Uterus (tissue), 4 donors: ENCODE measurements around the gene C1QA. TPM values are rescaled to one million over a fixed set of nuclear protein-coding genes. Genes with fewer than 3 reads are reported as not detected.

Experiments
- DNase-seq, 2 donors: peaks; one replicate each; pipeline ENCODE4 v3.0.0-alpha.2; 2019 to 2020
- H3K27ac ChIP-seq, 2 donors: fragments of 200-600 bp; sonication (generic); 1 replicate in 1 of 2; 2 replicates in 1 of 2; pipeline ENCODE4 v1.5.1; 2016 to 2018
- H3K27me3 ChIP-seq, 2 donors: fragments of 200-600 bp; sonication (generic); one replicate each; pipeline ENCODE4 v1.5.1; 2018 to 2019; ENCODE audit warnings: control low read depth in 1 of 2
- H3K36me3 ChIP-seq, 2 donors: fragments of 200-600 bp; sonication (generic); one replicate each; pipeline ENCODE4 v1.5.1; 2019; ENCODE audit warnings: control low read depth in 1 of 2
- H3K4me1 ChIP-seq, 2 donors: fragments of 200-600 bp; sonication (generic); one replicate each; pipeline ENCODE4 v1.5.1; 2018 to 2019; ENCODE audit warnings: control low read depth in 1 of 2
- H3K4me3 ChIP-seq, 2 donors: fragments of 200-600 bp; sonication (generic); 1 replicate in 1 of 2; 2 replicates in 1 of 2; pipeline ENCODE4 v1.5.1; 2018 to 2019; ENCODE audit warnings: mild to moderate bottlenecking in 1 of 2
- H3K9me3 ChIP-seq, 2 donors: fragments of 200-600 bp; sonication (generic); one replicate each; pipeline ENCODE4 v1.5.1; 2019; ENCODE audit warnings: control low read depth in 1 of 2
- POLR2A ChIP-seq, 2 donors: fragments of 450-650 bp; IDR thresholded peaks; one replicate each; pipeline ENCODE4 v1.6.1; 2016; ENCODE audit warnings: antibody characterized with exemption in 2 of 2, mild to moderate bottlenecking in 1 of 2, moderate library complexity in 1 of 2
- intact Hi-C: fragments of 100-400 bp; cut with DNase I; formaldehyde crosslinking; loops from one replicate; pipeline ENCODE4 v1.15.1; 2023; ENCODE audit warnings: low total_unique reads
- total RNA-seq, 4 donors: library from RNA; depleted of rRNA in 3 of 4; stranded (reverse); fragments of >200 nt in 3 of 4; gene quantifications; one replicate each; pipeline versions ENCODE4 v1.1.0 to v1.2.4, GENCODE V29; 2014 to 2023
- TF ChIP-seq, protein P1 (sequence below), 4 experiments: fragments of 200-600 bp in 2 of 4; fragments of 450-650 bp in 2 of 4; sonication (generic) in 2 of 4; IDR thresholded peaks; one replicate each; pipeline ENCODE4 v1.5.1; 2016 to 2019; ENCODE audit warnings: antibody characterized with exemption in 4 of 4, mild to moderate bottlenecking in 2 of 4, moderate library complexity in 1 of 4
- donor health status: DM: yes; HTN: yes; CAD: no.

Gene C1QA, protein sequence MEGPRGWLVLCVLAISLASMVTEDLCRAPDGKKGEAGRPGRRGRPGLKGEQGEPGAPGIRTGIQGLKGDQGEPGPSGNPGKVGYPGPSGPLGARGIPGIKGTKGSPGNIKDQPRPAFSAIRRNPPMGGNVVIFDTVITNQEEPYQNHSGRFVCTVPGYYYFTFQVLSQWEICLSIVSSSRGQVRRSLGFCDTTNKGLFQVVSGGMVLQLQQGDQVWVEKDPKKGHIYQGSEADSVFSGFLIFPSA
- 100 to 1,000 TPM in 1 of 4 donors, 10 to 100 TPM in 3; 33.1 to 114 (median 40.0) TPM for total RNA-seq

DNA sequence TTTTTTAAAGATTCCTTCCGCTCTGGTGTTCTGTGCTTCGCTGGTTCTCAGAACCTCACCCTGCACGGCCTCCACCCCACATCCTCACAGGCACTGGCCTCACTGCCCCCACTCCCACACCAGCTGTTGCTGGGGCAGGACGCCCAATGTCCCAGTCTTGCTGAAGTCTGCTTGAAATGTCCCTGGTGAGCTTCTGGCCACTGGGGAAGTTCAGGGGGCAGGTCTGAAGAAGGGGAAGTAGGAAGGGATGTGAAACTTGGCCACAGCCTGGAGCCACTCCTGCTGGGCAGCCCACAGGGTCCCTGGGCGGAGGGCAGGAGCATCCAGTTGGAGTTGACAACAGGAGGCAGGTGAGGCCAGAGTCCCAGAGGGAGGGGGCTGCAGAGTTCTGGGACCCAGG lies at the start of gene C1QA:
C1QA (plus strand) TSS at position 276 of the 400 bp plus-strand sequence. CDS start 989 bp downstream, outside the sequence.
- Histone ChIP-seq H3K4me1 (no peaks in the 10 kb centered on the region), H3K27ac (no peak within 1 kb of the TSS), H3K36me3 (no peaks in the 10 kb centered on the region), H3K27me3 (no peaks in the 10 kb centered on the region), H3K4me3 (no peak within 1 kb of the TSS), H3K9me3 (no peaks in the 10 kb centered on the region)
- DNase-seq = no peak
- intact Hi-C loops = no loop called here
- TF ChIP-seq, protein P1, sequence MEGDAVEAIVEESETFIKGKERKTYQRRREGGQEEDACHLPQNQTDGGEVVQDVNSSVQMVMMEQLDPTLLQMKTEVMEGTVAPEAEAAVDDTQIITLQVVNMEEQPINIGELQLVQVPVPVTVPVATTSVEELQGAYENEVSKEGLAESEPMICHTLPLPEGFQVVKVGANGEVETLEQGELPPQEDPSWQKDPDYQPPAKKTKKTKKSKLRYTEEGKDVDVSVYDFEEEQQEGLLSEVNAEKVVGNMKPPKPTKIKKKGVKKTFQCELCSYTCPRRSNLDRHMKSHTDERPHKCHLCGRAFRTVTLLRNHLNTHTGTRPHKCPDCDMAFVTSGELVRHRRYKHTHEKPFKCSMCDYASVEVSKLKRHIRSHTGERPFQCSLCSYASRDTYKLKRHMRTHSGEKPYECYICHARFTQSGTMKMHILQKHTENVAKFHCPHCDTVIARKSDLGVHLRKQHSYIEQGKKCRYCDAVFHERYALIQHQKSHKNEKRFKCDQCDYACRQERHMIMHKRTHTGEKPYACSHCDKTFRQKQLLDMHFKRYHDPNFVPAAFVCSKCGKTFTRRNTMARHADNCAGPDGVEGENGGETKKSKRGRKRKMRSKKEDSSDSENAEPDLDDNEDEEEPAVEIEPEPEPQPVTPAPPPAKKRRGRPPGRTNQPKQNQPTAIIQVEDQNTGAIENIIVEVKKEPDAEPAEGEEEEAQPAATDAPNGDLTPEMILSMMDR (IDR thresholded peaks at IDR 0.05) = no peak
- TF ChIP-seq POLR2A (IDR thresholded peaks at IDR 0.05) = no peak

DNA sequence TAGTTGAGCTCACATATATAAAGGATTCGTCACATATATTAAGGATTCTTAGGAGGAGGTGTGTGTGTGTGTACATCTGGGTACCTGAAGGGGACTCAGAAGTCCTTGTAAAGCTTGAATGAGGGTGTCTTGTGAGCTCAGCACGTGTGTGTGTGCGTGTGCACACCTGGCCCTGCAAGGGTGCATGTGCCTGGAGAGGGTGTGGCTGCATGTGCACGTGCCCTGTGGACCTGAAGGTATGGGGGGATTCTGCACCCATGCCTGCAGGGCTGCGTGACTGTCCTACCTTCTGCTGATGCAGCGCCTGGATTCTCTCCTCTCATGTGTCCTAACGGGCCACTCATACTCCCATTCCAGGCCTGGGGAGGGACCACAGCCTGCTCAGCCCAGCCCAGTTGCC lies 49.2 kb upstream of the C1QA start:
- TF ChIP-seq, protein P1 (IDR thresholded peaks at IDR 0.05) = no peak
- TF ChIP-seq POLR2A (IDR thresholded peaks at IDR 0.05) = no peak
- DNase-seq = no peak
- no peaks in the 10 kb centered on the region for H3K4me1 ChIP-seq
- no peak overlapping the region for H3K27ac ChIP-seq
- H3K36me3 ChIP-seq = no peaks in the 10 kb centered on the region
- H3K9me3 ChIP-seq = no peaks in the 10 kb centered on the region
- no peaks in the 10 kb centered on the region for H3K27me3 ChIP-seq
- H3K4me3 ChIP-seq = no peak overlapping the region
- intact Hi-C loops = no loop called here

DNA sequence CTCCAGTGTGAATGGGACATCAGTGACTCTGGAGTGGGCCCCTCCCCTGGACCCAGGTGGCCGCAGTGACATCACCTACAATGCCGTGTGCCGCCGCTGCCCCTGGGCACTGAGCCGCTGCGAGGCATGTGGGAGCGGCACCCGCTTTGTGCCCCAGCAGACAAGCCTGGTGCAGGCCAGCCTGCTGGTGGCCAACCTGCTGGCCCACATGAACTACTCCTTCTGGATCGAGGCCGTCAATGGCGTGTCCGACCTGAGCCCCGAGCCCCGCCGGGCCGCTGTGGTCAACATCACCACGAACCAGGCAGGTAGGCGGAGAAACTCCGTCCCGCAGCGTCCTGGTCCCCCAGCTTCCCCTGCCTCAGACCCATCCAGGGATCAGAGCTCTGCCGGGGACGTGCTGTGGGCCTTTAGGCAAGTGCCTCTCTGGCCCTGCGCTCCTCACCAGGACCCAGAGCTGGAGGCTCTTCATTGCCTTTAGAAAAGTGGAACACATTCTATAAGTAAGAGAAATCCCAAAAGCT lies 47.5 kb upstream of the C1QA start:
- Histone ChIP-seq H3K27me3 (no peaks in the 10 kb centered on the region), H3K27ac (no peak overlapping the region), H3K9me3 (no peaks in the 10 kb centered on the region), H3K4me1 (no peaks in the 10 kb centered on the region), H3K36me3 (no peaks in the 10 kb centered on the region), H3K4me3 (no peak overlapping the region)
- intact Hi-C loops = no loop called here
- TF ChIP-seq, protein P1 (IDR thresholded peaks at IDR 0.05) = no peak
- TF ChIP-seq POLR2A (IDR thresholded peaks at IDR 0.05) = no peak
- no peak for DNase-seq

DNA sequence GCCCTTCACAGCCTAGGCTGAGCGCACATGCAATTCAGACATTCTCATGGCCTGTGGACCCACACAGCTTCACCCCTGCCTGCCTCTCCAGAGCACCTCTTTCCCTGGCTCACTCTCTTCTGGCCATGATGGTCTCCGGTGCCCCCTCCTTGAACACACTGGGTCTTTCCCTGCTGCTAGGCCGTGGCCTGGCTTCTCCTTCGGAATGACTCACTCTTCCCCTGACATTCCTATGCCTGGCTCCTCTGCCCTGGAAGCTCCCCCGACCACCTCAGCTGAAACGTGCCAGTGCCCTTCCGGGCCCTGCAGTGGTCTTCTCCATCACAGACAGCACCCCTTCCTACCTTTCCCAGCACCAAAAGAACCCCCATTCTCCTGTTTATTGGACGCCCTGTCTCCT lies 44.9 kb upstream of the C1QA start:
- intact Hi-C loops = no loop called here
- no peak for TF ChIP-seq POLR2A (IDR thresholded peaks at IDR 0.05)
- TF ChIP-seq, protein P1 (IDR thresholded peaks at IDR 0.05) = no peak
- Histone ChIP-seq H3K4me3 (no peak overlapping the region), H3K4me1 (no peaks in the 10 kb centered on the region), H3K36me3 (no peaks in the 10 kb centered on the region), H3K27me3 (no peaks in the 10 kb centered on the region), H3K9me3 (no peaks in the 10 kb centered on the region), H3K27ac (no peak overlapping the region)
- DNase-seq = no peak

DNA sequence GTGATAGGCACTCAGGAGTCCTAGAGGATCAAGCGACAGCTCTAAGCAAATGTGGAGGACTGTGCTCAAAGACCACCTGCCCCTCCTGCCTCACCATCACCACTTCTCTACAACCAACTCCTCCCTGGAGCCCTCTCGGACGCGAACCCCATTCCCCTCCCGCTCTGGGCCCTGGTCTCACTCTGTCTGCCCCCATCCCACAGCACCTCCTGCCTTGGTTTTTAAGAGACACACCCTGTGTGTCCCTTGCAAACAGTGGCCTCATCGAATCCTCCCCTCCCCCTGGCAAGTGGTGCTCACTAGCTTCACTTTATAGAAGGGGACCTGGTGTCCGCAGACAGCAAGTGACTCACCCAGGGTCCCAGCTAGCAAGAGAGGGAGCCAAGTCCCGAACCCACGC lies 44.4 kb upstream of the C1QA start:
- intact Hi-C loops = no loop called here
- Histone ChIP-seq H3K27ac (no peak overlapping the region), H3K27me3 (no peaks in the 10 kb centered on the region), H3K36me3 (no peaks in the 10 kb centered on the region), H3K4me1 (no peaks in the 10 kb centered on the region), H3K4me3 (no peak overlapping the region), H3K9me3 (no peaks in the 10 kb centered on the region)
- no peak for DNase-seq
- TF ChIP-seq, protein P1 (IDR thresholded peaks at IDR 0.05) = no peak
- no peak for TF ChIP-seq POLR2A (IDR thresholded peaks at IDR 0.05)
